Parietal lobe (tissue), 1 donor: Measurements from ENCODE around the gene TMEM37. TPM values are rescaled to one million over a fixed set of nuclear protein-coding genes. Genes with fewer than 3 reads are reported as not detected.

ENCODE experiments used
- total RNA-seq: library from RNA; depleted of rRNA; stranded (reverse); fragments of >200 nt; gene quantifications from one replicate; pipeline ENCODE4 v1.2.3, GENCODE V29; 2014

TMEM37 gene
- not detected for total RNA-seq

GRCh38 chr2:119431155-119431975 is at the start of gene TMEM37:
TSS of gene TMEM37 (plus strand) at chr2:119431854. CDS start at chr2:119431904, 50 bp downstream.

Other genes with a start within 250 kb of the TMEM37 start
- gene STEAP3, start 208.0 kb upstream of the TMEM37 start, total RNA-seq: not detected
- gene C2orf76, start 65.0 kb upstream of the TMEM37 start, total RNA-seq: 8.8 TPM
- gene DBI, start 64.9 kb upstream of the TMEM37 start, total RNA-seq: 41.6 TPM
- not detected for gene SCTR, start 92.6 kb downstream of the TMEM37 start, total RNA-seq
- gene CFAP221, start 112.6 kb downstream of the TMEM37 start, total RNA-seq: 11.3 TPM
- 15.7 TPM for gene TMEM177, start 247.3 kb downstream of the TMEM37 start, total RNA-seq